Keratinocyte (primary cell): Measurements from ENCODE around the gene ABCD2. TPM values are rescaled to one million over a fixed set of nuclear protein-coding genes. Genes with fewer than 3 reads are reported as not detected.

Experiments used
- DNase-seq: peaks from one replicate; pipeline ENCODE4 v3.0.0-alpha.2; 2011; ENCODE audit warnings: low read depth, missing footprints, low spot score
- FAIRE-seq: peaks from 2 replicates; lab custom pipeline; 2011; peaks lifted over from hg19 to GRCh38; lab: Jason Lieb, UNC
- H2AFZ ChIP-seq: 2 replicates; pipeline ENCODE4 v1.6.0; 2012; ENCODE audit warnings: low read length, control low read depth, inconsistent platforms; ENCODE audit not compliant: control insufficient read depth
- H3K27ac ChIP-seq: 2 replicates; pipeline ENCODE4 v1.5.1; 2011; ENCODE audit warnings: low read length; ENCODE audit not compliant: control insufficient read depth, insufficient read depth
- H3K27me3 ChIP-seq: 3 replicates; pipeline ENCODE4 v1.6.0; 2011; ENCODE audit warnings: low read length; ENCODE audit not compliant: control insufficient read depth, insufficient read depth; ENCODE audit errors: extremely low read depth
- H3K36me3 ChIP-seq, 2 experiments: 2 replicates in 1 of 2; 3 replicates in 1 of 2; pipeline ENCODE4 v1.5.1; 2011; ENCODE audit warnings: low read length in 2 of 2, mild to moderate bottlenecking in 1 of 2; ENCODE audit not compliant: control insufficient read depth in 2 of 2, insufficient read depth in 2 of 2; ENCODE audit errors: extremely low read depth in 1 of 2
- H3K4me1 ChIP-seq: 3 replicates; pipeline ENCODE4 v1.5.1; 2011; ENCODE audit warnings: low read length; ENCODE audit not compliant: control insufficient read depth, insufficient read depth; ENCODE audit errors: extremely low read depth
- H3K4me2 ChIP-seq: 3 replicates; pipeline ENCODE4 v1.6.0; 2011; ENCODE audit warnings: low read depth, low read length; ENCODE audit not compliant: control insufficient read depth, insufficient read depth; ENCODE audit errors: extremely low read depth
- H3K4me3 ChIP-seq, 3 experiments: fragments of 200-600 bp in 1 of 3; sonication (generic) in 1 of 3; 2 replicates in 2 of 3; 3 replicates in 1 of 3; pipeline ENCODE4 v1.5.1; 2011 to 2016; ENCODE audit warnings: low read length in 3 of 3, mild to moderate bottlenecking in 3 of 3, control low read depth in 2 of 3, inconsistent platforms in 1 of 3, low read depth in 1 of 3, mixed read lengths in 1 of 3, mixed run types in 1 of 3, moderate library complexity in 1 of 3; ENCODE audit not compliant: control insufficient read depth in 2 of 3, insufficient read depth in 2 of 3; ENCODE audit errors: extremely low read depth in 1 of 3
- H3K79me2 ChIP-seq: 2 replicates; pipeline ENCODE4 v1.6.0; 2012; ENCODE audit warnings: low read length; ENCODE audit not compliant: control insufficient read depth, insufficient read depth
- H3K9ac ChIP-seq: 3 replicates; pipeline ENCODE4 v1.6.0; 2011; ENCODE audit warnings: low read length; ENCODE audit not compliant: control insufficient read depth, insufficient read depth; ENCODE audit errors: extremely low read depth
- H3K9me1 ChIP-seq: 3 replicates; pipeline ENCODE4 v1.6.0; 2011; ENCODE audit warnings: low read length; ENCODE audit not compliant: control insufficient read depth, insufficient read depth; ENCODE audit errors: extremely low read depth
- H3K9me3 ChIP-seq: 2 replicates; pipeline ENCODE4 v1.5.1; 2012; ENCODE audit warnings: low read depth, low read length; ENCODE audit not compliant: control insufficient read depth
- H4K20me1 ChIP-seq: 3 replicates; pipeline ENCODE4 v1.6.0; 2011; ENCODE audit warnings: low read length; ENCODE audit not compliant: control insufficient read depth, insufficient read depth; ENCODE audit errors: extremely low read depth
- EZH2 ChIP-seq: IDR thresholded peaks from one replicate; pipeline ENCODE4 v1.6.1; 2012; ENCODE audit warnings: inconsistent platforms, mild to moderate bottlenecking, low read length, moderate library complexity
- dilution Hi-C: fragments of 300-500 bp; cut with MboI; formaldehyde crosslinking; loops from one replicate; pipeline ENCODE4 v1.7.0; 2020; ENCODE audit warnings: low sequenced_read_pairs; ENCODE audit not compliant: extremely low pct_ligation_motif_present
- polyA plus RNA-seq, 5 experiments: library from polyadenylated mRNA; depleted of rRNA in 3 of 5; stranded (reverse) in 3 of 5; stranded (forward) in 1 of 5; unstranded in 1 of 5; fragments of >200 nt; gene quantifications; 1 replicate in 1 of 5; 2 replicates in 3 of 5; 3 replicates in 1 of 5; pipeline versions ENCODE4 v1.2.1 to v1.2.3, GENCODE V29; 2011 to 2012; ENCODE audit warnings: missing spikeins in 2 of 5, low read depth in 1 of 5, low replicate concordance in 1 of 5
- TF ChIP-seq, protein P1 (sequence below), 3 experiments: IDR thresholded peaks in 1 of 3; conservative IDR thresholded peaks in 1 of 3; optimal IDR thresholded peaks in 1 of 3; 2 replicates in 2 of 3; 3 replicates in 1 of 3; pipeline versions ENCODE3 to v1.5.1; 2011; ENCODE audit warnings: low read length in 3 of 3, mild to moderate bottlenecking in 3 of 3, moderate library complexity in 2 of 3, control low read depth in 1 of 3, inconsistent platforms in 1 of 3; ENCODE audit not compliant: insufficient read depth in 2 of 3; ENCODE audit errors: extremely low read depth in 1 of 3

ABCD2 gene
- polyA plus RNA-seq, 1 donor (not counting 4 experiments of a cell fraction or from before 2014, with no cell fraction given) = 0.03 TPM

DNA sequence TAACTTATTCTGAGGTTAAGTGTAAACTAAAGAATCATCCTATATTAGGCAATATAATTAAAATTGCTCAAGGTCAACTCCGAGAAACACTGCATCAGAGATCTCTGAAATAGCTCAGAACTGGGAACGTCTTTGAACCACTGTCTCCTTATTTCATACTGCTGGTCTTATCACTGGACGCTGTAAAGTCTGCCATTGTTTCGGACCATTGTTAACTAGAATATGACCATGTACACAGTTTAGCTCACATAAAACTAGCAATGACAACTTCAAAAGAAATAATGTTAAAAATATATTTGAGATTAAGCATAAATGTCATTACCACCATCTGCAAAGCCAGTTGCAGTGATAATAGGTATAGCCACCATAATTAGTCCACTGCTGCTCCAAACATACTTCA is 2.9 kb downstream of the ABCD2 start:
- Histone ChIP-seq H3K36me3 (no peaks in the 10 kb centered on the region), H2AFZ (no peak overlapping the region), H3K4me1 (peaks cover 3% of the 10 kb centered on the region), H3K27me3 (no peaks in the 10 kb centered on the region), H3K9me3 (no peaks in the 10 kb centered on the region), H3K4me3 (no peak overlapping the region), H3K9ac (no peak overlapping the region), H3K79me2 (no peaks in the 10 kb centered on the region), H3K4me2 (no peak overlapping the region), H3K27ac (no peak overlapping the region), H4K20me1 (no peaks in the 10 kb centered on the region), H3K9me1 (no peaks in the 10 kb centered on the region)
- peak; percentile 20 for FAIRE-seq
- dilution Hi-C loops = no loop called here
- DNase-seq = no peak
- TF ChIP-seq, protein P1, sequence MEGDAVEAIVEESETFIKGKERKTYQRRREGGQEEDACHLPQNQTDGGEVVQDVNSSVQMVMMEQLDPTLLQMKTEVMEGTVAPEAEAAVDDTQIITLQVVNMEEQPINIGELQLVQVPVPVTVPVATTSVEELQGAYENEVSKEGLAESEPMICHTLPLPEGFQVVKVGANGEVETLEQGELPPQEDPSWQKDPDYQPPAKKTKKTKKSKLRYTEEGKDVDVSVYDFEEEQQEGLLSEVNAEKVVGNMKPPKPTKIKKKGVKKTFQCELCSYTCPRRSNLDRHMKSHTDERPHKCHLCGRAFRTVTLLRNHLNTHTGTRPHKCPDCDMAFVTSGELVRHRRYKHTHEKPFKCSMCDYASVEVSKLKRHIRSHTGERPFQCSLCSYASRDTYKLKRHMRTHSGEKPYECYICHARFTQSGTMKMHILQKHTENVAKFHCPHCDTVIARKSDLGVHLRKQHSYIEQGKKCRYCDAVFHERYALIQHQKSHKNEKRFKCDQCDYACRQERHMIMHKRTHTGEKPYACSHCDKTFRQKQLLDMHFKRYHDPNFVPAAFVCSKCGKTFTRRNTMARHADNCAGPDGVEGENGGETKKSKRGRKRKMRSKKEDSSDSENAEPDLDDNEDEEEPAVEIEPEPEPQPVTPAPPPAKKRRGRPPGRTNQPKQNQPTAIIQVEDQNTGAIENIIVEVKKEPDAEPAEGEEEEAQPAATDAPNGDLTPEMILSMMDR (optimal IDR thresholded peaks at IDR 0.05 in 1 of 3, IDR thresholded peaks at IDR 0.05 in 1 of 3, conservative IDR thresholded peaks at IDR 0.05 in 1 of 3; ENCODE audit: extremely low read depth in 1 of 3, insufficient read depth in 2 of 3, low read length in 3 of 3) = no peak
- no peak for TF ChIP-seq EZH2

DNA sequence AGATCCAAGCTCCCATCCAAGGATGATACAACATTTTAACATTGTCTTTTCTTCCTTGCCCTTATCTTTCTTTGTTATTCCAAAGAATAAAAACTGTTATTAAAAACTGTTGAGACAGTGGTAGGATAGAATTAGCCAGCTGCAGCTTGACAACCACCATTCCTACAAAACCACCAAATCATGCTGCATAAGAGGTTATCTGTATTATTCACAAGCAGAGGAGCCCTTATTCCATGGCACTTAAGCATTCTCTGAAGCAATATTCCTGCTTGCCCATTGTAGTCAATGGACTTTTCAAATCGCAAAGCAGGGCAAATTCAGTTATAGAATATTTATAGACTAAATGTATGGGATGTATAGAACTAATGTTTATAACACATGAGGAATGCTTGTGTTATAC is 3.4 kb downstream of the ABCD2 start:
- Histone ChIP-seq H3K9ac (no peak overlapping the region), H3K9me1 (no peaks in the 10 kb centered on the region), H3K4me1 (peaks cover 3% of the 10 kb centered on the region), H3K4me3 (no peak overlapping the region), H3K36me3 (no peaks in the 10 kb centered on the region), H3K79me2 (no peaks in the 10 kb centered on the region), H3K9me3 (no peaks in the 10 kb centered on the region), H3K27ac (no peak overlapping the region), H3K4me2 (no peak overlapping the region), H2AFZ (no peak overlapping the region), H3K27me3 (no peaks in the 10 kb centered on the region), H4K20me1 (no peaks in the 10 kb centered on the region)
- FAIRE-seq = no peak
- DNase-seq = no peak
- TF ChIP-seq EZH2 = no peak
- TF ChIP-seq, protein P1 (optimal IDR thresholded peaks at IDR 0.05 in 1 of 3, IDR thresholded peaks at IDR 0.05 in 1 of 3, conservative IDR thresholded peaks at IDR 0.05 in 1 of 3; ENCODE audit: extremely low read depth in 1 of 3, insufficient read depth in 2 of 3, low read length in 3 of 3) = no peak
- dilution Hi-C loops = no loop called here
